HG03039 (cell line): Measurements from ENCODE around the gene SF3B4.
A peak's percentile ranks its signal among the peaks of the same experiment; 100 is the strongest.
"Not testable (repeated sequence)": the region's sequence is repeated elsewhere in the genome, so short reads cannot be mapped to it uniquely, and the experiment has no call there.

Source experiments
- ATAC-seq: cut with Tn5 transposase; IDR thresholded peaks from one replicate; pipeline ENCODE4 v1.9.1; 2021; ENCODE audit warnings: mild to moderate bottlenecking, moderate library complexity; ENCODE audit not compliant: unreplicated experiment

SF3B4 gene

GRCh38 chr1:149927563-149928400 lies at the start of gene SF3B4:
TSS of gene SF3B4 (minus strand) at chr1:149927803. CDS start at chr1:149927759, 44 bp downstream.
- ATAC-seq = peak; percentile 80

DNA sequence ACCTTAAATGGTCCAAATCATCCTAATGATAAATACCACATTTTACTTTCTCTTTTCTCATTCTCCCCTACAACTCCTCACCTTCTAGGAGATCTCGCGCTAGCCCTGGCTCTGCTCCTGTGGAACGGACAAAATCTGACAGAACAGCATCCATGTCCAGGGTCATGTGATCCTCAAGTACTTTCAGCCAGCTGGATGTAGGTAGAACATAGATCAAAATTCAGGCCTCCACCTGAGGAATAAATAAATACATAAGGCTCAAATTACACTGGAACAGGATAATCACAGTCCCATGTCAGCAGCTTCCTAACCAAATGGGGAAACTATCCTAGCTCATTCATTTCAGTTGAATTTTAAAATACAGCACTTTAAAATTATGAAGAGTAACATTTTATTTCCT lies 49.7 kb upstream of the SF3B4 start:
- no peak for ATAC-seq

DNA sequence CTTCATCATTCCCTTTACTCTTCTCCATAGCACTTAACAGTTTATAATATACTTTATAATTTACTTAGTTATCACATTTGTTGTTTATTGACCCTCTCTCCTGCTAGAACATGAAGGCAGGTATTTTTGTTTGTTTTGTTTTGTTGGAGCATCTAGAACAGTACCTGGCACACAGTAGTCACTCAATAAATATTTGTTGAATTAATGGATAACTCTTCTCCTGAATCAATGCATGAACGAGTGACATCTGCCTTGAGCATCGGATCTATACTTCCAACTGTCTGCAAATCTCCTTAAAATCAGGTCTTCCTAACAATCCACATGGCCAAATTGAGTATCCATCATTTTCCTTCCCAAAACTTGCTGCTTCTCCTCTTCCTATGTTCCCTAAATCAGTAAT lies 44.9 kb upstream of the SF3B4 start:
- no peak for ATAC-seq

GRCh38 chr1:149967646-149968045 lies 40.0 kb upstream of the SF3B4 start:
- ATAC-seq = no peak

DNA sequence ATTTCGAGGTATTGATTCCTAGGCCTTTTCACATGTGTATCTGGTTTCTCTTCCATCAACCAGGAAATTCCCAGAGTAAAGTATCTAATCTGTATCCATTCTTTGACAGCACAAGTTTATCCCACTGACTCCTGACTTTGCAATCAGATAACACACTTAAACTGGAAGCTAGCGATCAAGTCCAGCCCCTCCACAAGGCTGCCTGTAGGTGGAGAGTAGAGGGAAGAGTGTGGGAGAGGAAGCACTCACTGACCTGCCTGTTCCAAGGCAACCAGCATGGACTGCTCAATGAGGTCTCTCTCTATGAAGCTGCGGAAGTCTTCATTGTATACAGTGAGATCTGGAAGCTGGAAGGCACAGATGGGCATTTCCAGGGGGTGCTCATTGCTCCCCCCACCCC lies 39.4 kb upstream of the SF3B4 start:
- ATAC-seq = no peak

GRCh38 chr1:149966405-149966804 lies 38.8 kb upstream of the SF3B4 start:
- no peak for ATAC-seq

- ATAC-seq = no peak
Observed at GRCh38 chr1:149965440-149965839, 37.8 kb upstream of the SF3B4 start.

DNA sequence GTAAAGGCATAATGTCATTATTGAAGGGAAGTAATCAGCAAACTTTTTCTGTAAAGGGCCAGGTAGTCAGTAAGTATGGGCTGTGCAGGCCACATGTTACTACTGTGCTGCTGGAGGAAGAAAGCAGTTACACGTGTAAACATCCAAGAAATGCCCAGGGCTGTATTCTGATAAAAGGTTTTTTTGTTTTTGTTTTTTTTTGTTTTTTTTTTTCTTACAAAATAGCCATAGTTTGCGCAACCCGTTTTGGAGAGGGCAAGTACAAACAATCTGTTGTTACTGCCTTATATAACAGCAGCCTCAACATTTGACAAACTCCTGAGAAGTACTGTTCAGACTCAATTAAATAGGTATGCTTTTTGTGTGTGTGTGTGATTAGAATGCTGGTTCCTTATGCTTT lies 35.8 kb upstream of the SF3B4 start:
- no peak for ATAC-seq

- ATAC-seq = no peak
Observed at GRCh38 chr1:149962736-149963135, 35.1 kb upstream of the SF3B4 start.

DNA sequence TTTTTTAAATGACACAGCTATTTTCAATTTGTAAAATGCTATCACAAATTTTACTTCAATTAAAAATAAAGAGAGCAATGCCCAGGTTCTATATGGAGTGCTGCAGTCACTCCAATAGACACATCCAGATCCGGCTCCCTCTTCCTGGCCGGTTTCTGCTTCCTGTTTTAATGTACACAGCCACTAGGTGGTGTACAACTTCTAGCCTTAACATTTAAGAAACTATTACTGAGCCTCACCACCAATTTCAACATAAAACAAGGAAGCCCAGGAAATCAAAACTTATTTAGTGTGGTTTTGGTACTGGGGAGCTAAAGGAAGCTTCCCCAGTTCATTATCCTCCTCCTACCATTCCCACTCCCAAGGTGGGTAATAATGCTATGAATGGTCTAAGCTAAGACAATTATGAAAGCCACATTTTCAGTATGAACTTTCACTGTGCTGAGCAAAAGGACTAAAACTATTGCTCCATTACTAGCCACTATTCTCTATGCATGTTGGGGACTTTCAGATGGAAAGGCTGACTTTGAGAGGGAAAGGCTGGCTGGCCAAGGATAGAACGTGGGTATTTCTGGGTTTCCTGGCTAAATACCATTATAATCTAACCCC lies 34.5 kb upstream of the SF3B4 start:
- no peak for ATAC-seq

DNA sequence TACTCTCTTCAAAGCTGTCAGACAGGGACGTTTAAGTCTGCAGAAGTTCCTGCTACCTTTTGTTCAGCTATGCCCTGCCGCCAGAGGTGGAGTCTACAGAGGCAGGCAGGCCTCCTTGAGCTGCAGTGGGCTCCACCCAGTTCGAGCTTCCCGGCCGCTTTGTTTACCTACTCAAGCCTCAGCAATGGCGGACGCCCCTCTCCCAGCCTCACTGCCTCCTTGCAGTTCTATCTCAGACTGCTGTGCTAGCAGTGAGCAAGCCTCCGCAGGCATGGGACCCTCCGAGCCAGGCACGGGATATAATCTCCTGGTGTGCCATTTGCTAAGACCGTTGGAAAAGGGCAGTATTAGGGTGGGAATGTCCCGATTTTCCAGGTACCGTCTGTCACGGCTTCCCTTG lies 29.9 kb upstream of the SF3B4 start:
- not testable (repeated sequence) for ATAC-seq

DNA sequence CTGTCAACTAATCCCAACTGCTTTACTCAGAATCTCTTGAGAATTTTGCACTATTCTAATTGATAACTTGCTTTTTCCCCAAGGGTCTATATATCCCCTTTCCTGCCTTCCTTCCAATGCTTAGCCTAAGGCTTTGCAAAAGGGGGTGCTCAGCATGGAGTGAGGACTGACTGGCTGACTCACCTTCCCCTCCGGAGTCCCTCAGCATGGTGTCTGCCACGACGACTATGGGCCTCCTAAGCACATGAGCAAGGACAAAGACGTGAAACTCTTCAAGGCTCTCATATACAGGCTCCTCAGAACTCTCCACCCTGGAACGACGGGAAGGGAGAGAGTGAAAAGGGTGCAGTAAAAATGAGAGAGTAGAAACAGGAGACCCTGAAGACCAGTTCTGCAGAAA lies 22.3 kb upstream of the SF3B4 start:
- ATAC-seq = no peak

DNA sequence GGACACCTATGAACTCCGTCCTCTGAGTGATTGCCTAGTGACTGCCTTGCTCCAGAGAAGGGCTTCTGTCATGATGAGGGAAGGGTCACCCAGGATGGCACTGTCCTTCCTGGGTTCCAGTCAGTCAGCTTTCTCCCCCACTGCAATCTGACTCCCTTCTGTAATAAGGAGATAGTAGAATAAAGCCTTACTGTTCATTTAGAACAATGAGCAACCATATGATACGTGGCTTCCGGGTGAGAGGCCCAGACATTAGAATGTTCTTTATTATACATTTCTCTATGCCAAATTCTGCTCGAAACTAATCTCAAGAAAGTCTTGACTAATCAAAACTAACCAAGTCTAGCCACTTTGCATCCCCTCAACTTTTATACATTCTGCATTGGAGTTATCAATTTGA lies 17.6 kb upstream of the SF3B4 start:
- ATAC-seq = no peak

DNA sequence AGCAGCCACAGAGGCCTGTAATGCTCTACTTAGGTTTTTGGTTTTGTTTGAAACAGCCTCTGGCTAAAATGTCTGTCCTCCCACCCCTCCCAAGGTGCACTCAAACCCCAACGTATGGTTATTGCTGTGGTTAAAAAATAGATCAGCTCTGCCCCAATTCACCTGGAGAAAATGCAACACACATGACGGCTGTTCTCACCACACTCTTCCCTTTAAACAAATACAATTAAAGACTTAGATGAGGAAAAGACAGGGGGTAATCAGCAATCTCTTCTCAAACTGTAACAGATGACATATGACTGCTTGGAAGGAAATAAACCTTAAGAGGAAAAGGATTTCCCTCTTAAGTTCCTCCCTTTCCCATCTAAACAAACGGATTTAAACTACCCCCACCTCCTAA lies 15.3 kb upstream of the SF3B4 start:
- no peak for ATAC-seq

DNA sequence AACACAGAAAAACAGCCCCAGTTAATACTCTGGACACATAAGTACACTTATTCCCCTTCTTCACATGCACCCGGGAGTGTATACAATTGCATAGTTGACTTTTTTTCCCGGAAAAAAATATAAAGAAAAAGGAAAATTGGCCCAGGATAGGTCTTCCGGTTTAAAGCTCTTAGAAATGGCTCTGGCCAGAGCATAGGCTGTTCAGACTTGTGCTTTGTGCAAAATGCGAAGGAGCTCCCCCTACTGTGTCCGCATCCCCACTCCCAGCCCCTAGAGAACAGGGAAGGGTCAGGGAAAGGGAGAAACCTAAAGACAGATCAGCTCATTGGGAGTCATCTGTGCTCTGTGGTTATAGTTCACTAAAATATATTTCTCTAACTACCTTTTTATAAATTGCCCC lies 14.6 kb upstream of the SF3B4 start:
- no peak for ATAC-seq

DNA sequence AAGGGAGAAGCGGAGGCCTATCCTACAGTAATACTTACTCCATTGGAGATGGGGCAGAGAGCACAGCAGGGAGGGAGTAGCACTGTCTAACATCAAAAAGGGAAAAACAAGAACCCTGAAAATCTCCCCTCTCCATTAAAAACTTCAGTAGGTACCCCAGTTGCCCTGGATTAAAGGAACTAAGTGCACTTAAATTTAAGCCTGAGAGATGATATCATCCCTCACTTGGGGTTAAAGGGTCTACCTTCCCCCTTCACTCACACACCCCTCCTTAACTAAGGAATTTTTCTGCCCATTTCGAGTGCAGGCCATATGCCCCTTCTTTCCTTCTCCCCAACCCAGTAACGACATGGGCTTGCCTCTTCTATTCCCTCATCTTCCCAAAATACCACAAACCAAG lies 12.8 kb upstream of the SF3B4 start:
- ATAC-seq = no peak

DNA sequence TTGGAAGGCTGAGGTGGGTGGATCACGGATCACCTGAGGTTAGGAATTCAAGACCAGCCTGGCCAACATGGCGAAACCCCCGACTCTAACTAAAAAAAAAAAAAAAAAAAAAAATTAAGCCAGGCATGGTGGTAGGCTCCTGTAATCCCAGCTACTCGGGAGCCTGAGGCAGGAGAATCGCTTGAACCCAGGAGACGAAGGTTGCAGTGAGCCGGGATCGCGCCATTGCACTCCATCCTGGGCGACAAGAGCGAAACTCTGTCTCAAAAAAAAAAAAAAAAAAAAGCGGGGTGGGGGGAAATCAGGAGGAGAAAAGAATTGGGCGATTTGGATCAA lies 11.0 kb upstream of the SF3B4 start:
- not testable (repeated sequence) for ATAC-seq

DNA sequence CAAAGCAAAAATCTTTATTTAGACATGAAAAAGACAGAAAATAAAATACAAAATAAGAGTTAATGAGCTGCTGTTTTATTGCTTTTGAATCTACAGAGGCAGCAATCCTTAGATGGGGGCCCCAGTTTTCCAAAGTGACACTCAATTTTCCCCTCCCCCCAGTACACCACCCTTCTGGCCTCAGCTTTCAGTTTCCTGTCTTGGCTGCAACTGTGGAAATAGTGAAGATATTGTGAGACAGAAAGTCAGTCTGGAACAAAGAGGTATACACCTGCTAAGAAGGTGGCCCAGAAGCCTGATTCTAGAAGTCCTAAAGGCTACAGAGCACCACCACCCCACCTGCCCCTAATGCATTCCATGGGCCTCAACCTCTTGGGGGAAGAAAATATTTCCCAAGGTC lies 10.2 kb upstream of the SF3B4 start:
- no peak for ATAC-seq

- ATAC-seq = no peak
Observed at GRCh38 chr1:149936992-149937705, 9.5 kb upstream of the SF3B4 start.

GRCh38 chr1:149936170-149936991 lies 8.8 kb upstream of the SF3B4 start, which contains the start of gene MTMR11:
TSS of gene MTMR11 (minus strand) at chr1:149936879. CDS start at chr1:149936647, 232 bp downstream.
- ATAC-seq = no peak

- ATAC-seq = no peak
Observed at GRCh38 chr1:149934356-149934755, 6.8 kb upstream of the SF3B4 start.
